Spleen (tissue), 3 donors: ENCODE results near the gene UNC13C.

Experiments
- POLR2A ChIP-seq, 3 donors: fragments of 450-650 bp; IDR thresholded peaks; one replicate each; pipeline ENCODE4 v1.5.1; 2017; ENCODE audit warnings: antibody characterized with exemption in 3 of 3, mild to moderate bottlenecking in 1 of 3
- POLR2AphosphoS5 ChIP-seq, 3 donors: sonication (generic); formaldehyde crosslinking; IDR thresholded peaks; one replicate each; pipeline ENCODE4 v1.5.1; 2017; ENCODE audit warnings: antibody characterized with exemption in 3 of 3

- no peak for TF ChIP-seq POLR2AphosphoS5 (IDR thresholded peaks at IDR 0.05)
- TF ChIP-seq POLR2A (IDR thresholded peaks at IDR 0.05) = no peak
Measured at GRCh38 chr15:53936137-53936536, 42.1 kb upstream of the UNC13C start.
